Activated gamma-delta T cell (primary cell): ENCODE data around the gene ABR.
"Not testable (repeated sequence)": the region's sequence is repeated elsewhere in the genome, so short reads cannot be mapped to it uniquely, and the experiment has no call there.

Source experiments
- DNase-seq: peaks from one replicate; lab custom pipeline; 2025; lab: John Stamatoyannopoulos, UW

ABR gene

GRCh38 chr17:1147664-1148063 is 32.1 kb downstream of the ABR start:
- no peak for DNase-seq

- DNase-seq = no peak
Observed at GRCh38 chr17:1146561-1147265, 33.1 kb downstream of the ABR start.

- DNase-seq = no peak
Observed at GRCh38 chr17:1145311-1145986, 34.3 kb downstream of the ABR start.

GRCh38 chr17:1144162-1144561 is 35.6 kb downstream of the ABR start:
- no peak for DNase-seq

- DNase-seq = no peak
Observed at GRCh38 chr17:1143573-1143972, 36.2 kb downstream of the ABR start.

- DNase-seq = no peak
Observed at GRCh38 chr17:1142561-1142971, 37.2 kb downstream of the ABR start.

GRCh38 chr17:1137465-1137894 is 42.3 kb downstream of the ABR start:
- no peak for DNase-seq

- DNase-seq = no peak
Observed at GRCh38 chr17:1136748-1137147, 43.0 kb downstream of the ABR start.

GRCh38 chr17:1134634-1135324 is 45.0 kb downstream of the ABR start:
- no peak for DNase-seq

GRCh38 chr17:1130191-1130590 is 49.6 kb downstream of the ABR start:
- DNase-seq = no peak

GRCh38 chr17:1128463-1128862 is 51.3 kb downstream of the ABR start:
- DNase-seq = not testable (repeated sequence)

- DNase-seq = no peak
Observed at GRCh38 chr17:1126801-1127550, 52.8 kb downstream of the ABR start.

GRCh38 chr17:1126250-1126797 is 53.5 kb downstream of the ABR start:
- DNase-seq = no peak

GRCh38 chr17:1125788-1126145 is 54.0 kb downstream of the ABR start:
- DNase-seq = no peak

- no peak for DNase-seq
Observed at GRCh38 chr17:1124896-1125787, 54.6 kb downstream of the ABR start.

GRCh38 chr17:1123921-1124715 is 55.7 kb downstream of the ABR start:
- DNase-seq = no peak

- no peak for DNase-seq
Observed at GRCh38 chr17:1123393-1123831, 56.4 kb downstream of the ABR start.

GRCh38 chr17:1122533-1123392 is 57.0 kb downstream of the ABR start:
- no peak for DNase-seq

GRCh38 chr17:1121442-1121817 is 58.4 kb downstream of the ABR start:
- DNase-seq = not testable (repeated sequence)
